Transverse colon (tissue), 4 donors: ENCODE results near the gene CBARP. TPM values are rescaled to one million over a fixed set of nuclear protein-coding genes. Genes with fewer than 3 reads are reported as not detected.

ENCODE experiments used
- DNase-seq: peaks from one replicate; pipeline ENCODE4 v3.0.0-alpha.2; 2019
- H3K27ac ChIP-seq, 4 donors: fragments of 200-600 bp; sonication (generic); 2 replicates each; pipeline ENCODE4 v1.5.1; 2016 to 2018; ENCODE audit warnings: inconsistent platforms in 4 of 4
- H3K27me3 ChIP-seq: fragments of 200-600 bp; sonication (generic); 2 replicates; pipeline ENCODE4 v1.5.1; 2017; ENCODE audit warnings: inconsistent platforms
- H3K36me3 ChIP-seq, 4 donors: fragments of 200-600 bp; sonication (generic); 2 replicates each; pipeline ENCODE4 v1.5.1; 2017 to 2019; ENCODE audit warnings: inconsistent platforms in 4 of 4
- H3K4me1 ChIP-seq, 4 donors: fragments of 200-600 bp; sonication (generic); 2 replicates each; pipeline ENCODE4 v1.5.1; 2017 to 2020; ENCODE audit warnings: inconsistent platforms in 4 of 4
- H3K4me3 ChIP-seq, 4 donors: fragments of 200-600 bp; sonication (generic); 1 replicate in 1 of 4; 2 replicates in 3 of 4; pipeline versions ENCODE4 v1.5.1 to v1.6.1; 2017 to 2019; ENCODE audit warnings: inconsistent platforms in 4 of 4
- H3K9me3 ChIP-seq, 2 donors: fragments of 200-600 bp; sonication (generic); 2 replicates each; pipeline ENCODE4 v1.5.1; 2017 to 2019; ENCODE audit warnings: inconsistent platforms in 2 of 2
- CTCF ChIP-seq, 5 experiments: fragments of 200-600 bp in 3 of 5; fragments of 450-650 bp in 2 of 5; sonication (generic) in 3 of 5; IDR thresholded peaks; 1 replicate in 2 of 5; 2 replicates in 3 of 5; pipeline ENCODE4 v1.5.1; 2016 to 2017; ENCODE audit warnings: antibody characterized with exemption in 5 of 5, inconsistent platforms in 3 of 5, mild to moderate bottlenecking in 2 of 5, moderate library complexity in 1 of 5
- EP300 ChIP-seq: sonication (generic); formaldehyde crosslinking; IDR thresholded peaks from one replicate; pipeline ENCODE4 v1.6.1; 2017; ENCODE audit warnings: antibody characterized with exemption, low read depth
- POLR2A ChIP-seq: fragments of 450-650 bp; IDR thresholded peaks from one replicate; pipeline ENCODE4 v1.6.1; 2016; ENCODE audit warnings: antibody characterized with exemption, mild to moderate bottlenecking, moderate library complexity
- POLR2AphosphoS5 ChIP-seq, 3 donors: sonication (generic); formaldehyde crosslinking; IDR thresholded peaks; one replicate each; pipeline ENCODE4 v1.6.1; 2016; ENCODE audit warnings: antibody characterized with exemption in 3 of 3
- WGBS, 2 donors: methylation state at CpG; one replicate each; pipeline ENCODE4 v1.1.5; 2018; ENCODE audit warnings: low coverage in 1 of 2; 5-methylcytosine and 5-hydroxymethylcytosine counted together
- in situ Hi-C, 4 donors: fragments of 200-750 bp; cut with MboI; loops; one replicate each; pipeline versions ENCODE4 v1.15.0 to v1.15.1; 2017; ENCODE audit warnings: low sequenced_read_pairs in 3 of 4, low pct_ligation_motif_present in 1 of 4, low pct_unique_long_range_greater_than_20kb in 1 of 4
- intact Hi-C: fragments of 100-400 bp; cut with DNase I; formaldehyde crosslinking; loops from one replicate; pipeline ENCODE4 v1.15.1; 2023; ENCODE audit warnings: low total_unique reads
- total RNA-seq, 4 donors: library from RNA; depleted of rRNA; stranded (reverse); fragments of >200 nt; gene quantifications; one replicate each; pipeline ENCODE4 v1.1.0, GENCODE V29; 2016

CBARP gene
- total RNA-seq, 4 donors from 2014 or later: 0.32 to 5.2 (median 0.68) TPM; not detected in 1

GRCh38 chr19:1214862-1215731, 22.7 kb downstream of the CBARP start:
- no peaks in the 10 kb centered on the region for H3K27me3 ChIP-seq
- WGBS, 2 donors: 70% methylated on average over 20 of the region's 26 CpGs; no CpG with 5 or more reads in 1 of the 2 donors
- no peaks in the 10 kb centered on the region for H3K9me3 ChIP-seq
- peak overlapping the region; percentile 74 to 88 (median 84) for H3K27ac ChIP-seq
- TF ChIP-seq POLR2A (no peak), POLR2AphosphoS5 (IDR thresholded peaks at IDR 0.05) (no peak), CTCF (IDR thresholded peaks at IDR 0.05) (no peak), EP300 (no peak)
- in situ Hi-C loops (no loop called here), intact Hi-C loops (no loop called here)
- no peak for DNase-seq
- H3K4me3 ChIP-seq: no peak overlapping the region
- H3K4me1 ChIP-seq: peaks cover 45 to 84% (median 48%) of the 10 kb centered on the region in 4 donors
- H3K36me3 ChIP-seq: no peaks in the 10 kb centered on the region

GRCh38 chr19:1214299-1214861, 23.4 kb downstream of the CBARP start:
- H3K4me1 ChIP-seq: peaks cover 52 to 91% (median 55%) of the 10 kb centered on the region in 4 donors
- intact Hi-C loops (no loop called here), in situ Hi-C loops (no loop called here)
- H3K9me3 ChIP-seq: no peaks in the 10 kb centered on the region
- no peak for TF ChIP-seq POLR2AphosphoS5 (IDR thresholded peaks at IDR 0.05)
- TF ChIP-seq EP300: no peak
- no peak for TF ChIP-seq POLR2A
- TF ChIP-seq CTCF (IDR thresholded peaks at IDR 0.05): no peak
- WGBS, 2 donors: 68% methylated on average over 21 of the region's 21 CpGs; no CpG with 5 or more reads in 1 of the 2 donors
- DNase-seq: no peak
- H3K27me3 ChIP-seq: no peaks in the 10 kb centered on the region
- no peaks in the 10 kb centered on the region for H3K36me3 ChIP-seq
- peak overlapping the region; percentile 74 to 88 (median 84) for H3K27ac ChIP-seq
- H3K4me3 ChIP-seq: peak overlapping the region in 1 of 4 donors; percentile 8

GRCh38 chr19:1213391-1214286, 24.2 kb downstream of the CBARP start:
- Histone ChIP-seq H3K9me3 (no peaks in the 10 kb centered on the region), H3K27ac (peak overlapping the region; percentile 74 to 88 (median 84)), H3K4me1 (peaks cover 60 to 92% (median 62%) of the 10 kb centered on the region in 4 donors), H3K27me3 (no peaks in the 10 kb centered on the region), H3K4me3 (peak overlapping the region in 1 of 4 donors; percentile 8), H3K36me3 (no peaks in the 10 kb centered on the region)
- intact Hi-C loops: no loop called here
- DNase-seq: peak; percentile 78
- 44% methylated on average over 36 of the region's 39 CpGs; no CpG with 5 or more reads in 1 of the 2 donors for WGBS, 2 donors
- TF ChIP-seq POLR2AphosphoS5 (IDR thresholded peaks at IDR 0.05): peak in 1 of 3 donors; percentile 18
- TF ChIP-seq EP300: no peak
- no peak for TF ChIP-seq POLR2A
- no peak for TF ChIP-seq CTCF (IDR thresholded peaks at IDR 0.05)
- in situ Hi-C loops: no loop called here
